K562 (cell line): ENCODE measurements around the gene CRKL. TPM values are rescaled to one million over a fixed set of nuclear protein-coding genes. Genes with fewer than 3 reads are reported as not detected.

ENCODE experiments used
- ARID1B ChIP-seq: fragments of 450-650 bp; IDR thresholded peaks from 2 replicates; pipeline ENCODE4 v1.6.1; 2016; ENCODE audit warnings: antibody characterized with exemption, mild to moderate bottlenecking, inconsistent platforms
- BRD4 ChIP-seq: fragments of 200-600 bp; sonication (generic); IDR thresholded peaks from 2 replicates; pipeline ENCODE4 v1.6.1; 2017; ENCODE audit warnings: inconsistent platforms
- CBX2 ChIP-seq: fragments of 200-600 bp; sonication (generic); IDR thresholded peaks from one replicate; pipeline ENCODE4 v1.6.1; 2012; ENCODE audit warnings: mild to moderate bottlenecking, low read length, inconsistent platforms; ENCODE audit not compliant: insufficient read depth, poor library complexity, severe bottlenecking
- CHD2 ChIP-seq: IDR thresholded peaks from 2 replicates; pipeline ENCODE4 v1.6.1; 2011; ENCODE audit warnings: low read depth, low read length
- COPS2 ChIP-seq: fragments of 450-650 bp; conservative IDR thresholded peaks from 2 replicates; pipeline ENCODE4 v1.6.1; 2016; ENCODE audit warnings: mild to moderate bottlenecking, moderate library complexity
- ESRRA ChIP-seq: fragments of 450-650 bp; IDR thresholded peaks from 2 replicates; pipeline ENCODE4 v1.6.1; 2014; ENCODE audit warnings: low read depth, mild to moderate bottlenecking, moderate library complexity, borderline replicate concordance
- GATA2 ChIP-seq: sonication (generic); formaldehyde crosslinking; IDR thresholded peaks from 2 replicates; pipeline ENCODE4 v1.4.0; 2020; ENCODE audit warnings: mild to moderate bottlenecking, missing genetic modification reagents
- HNRNPLL ChIP-seq: fragments of 200-400 bp; formaldehyde crosslinking; IDR thresholded peaks from 2 replicates; pipeline ENCODE4 v1.6.1; 2017; ENCODE audit warnings: low read length, low read depth, mild to moderate bottlenecking; ENCODE audit not compliant: poor library complexity, severe bottlenecking
- MTA3 ChIP-seq: fragments of 450-650 bp; formaldehyde crosslinking; IDR thresholded peaks from 2 replicates; pipeline ENCODE4 v1.6.1; 2017; ENCODE audit warnings: mild to moderate bottlenecking, borderline replicate concordance
- NR2C2 ChIP-seq, 2 experiments: fragments of 200-800 bp in 1 of 2; sonication (Bioruptor generic) in 1 of 2; sonication (generic) in 1 of 2; formaldehyde crosslinking in 1 of 2; IDR thresholded peaks; 2 replicates each; pipeline versions ENCODE4 v1.6.1 to v1.8.0; 2016 to 2022; ENCODE audit warnings: mild to moderate bottlenecking in 1 of 2, missing compliant biosample characterization in 1 of 2, missing genetic modification characterization in 1 of 2, missing genetic modification reagents in 1 of 2
- RBM14 ChIP-seq: fragments of 200-400 bp; formaldehyde crosslinking; IDR thresholded peaks from 2 replicates; pipeline ENCODE4 v1.6.1; 2018; ENCODE audit warnings: low read depth, mild to moderate bottlenecking, low read length, moderate library complexity, borderline replicate concordance; ENCODE audit not compliant: insufficient read depth
- RFX5 ChIP-seq: IDR thresholded peaks from 2 replicates; pipeline ENCODE4 v1.6.1; 2011; ENCODE audit warnings: low read depth, mild to moderate bottlenecking, improper control_type of control experiment, low read length
- SAP30 ChIP-seq: fragments of 200-600 bp; sonication (generic); IDR thresholded peaks from 2 replicates; pipeline ENCODE4 v1.6.1; 2012; ENCODE audit warnings: borderline replicate concordance, low read depth, mild to moderate bottlenecking, moderate library complexity, low read length, control low read depth, inconsistent platforms; ENCODE audit not compliant: insufficient read depth, poor library complexity, severe bottlenecking
- U2AF2 ChIP-seq: fragments of 200-400 bp; formaldehyde crosslinking; optimal IDR thresholded peaks from 2 replicates; pipeline ENCODE3; 2017; ENCODE audit warnings: low read depth, mild to moderate bottlenecking, low read length
- ZNF121 ChIP-seq: sonication (generic); formaldehyde crosslinking; conservative IDR thresholded peaks from 2 replicates; pipeline ENCODE4 v1.8.0; 2022; ENCODE audit warnings: missing genetic modification reagents
- ZNF124 ChIP-seq: sonication (generic); formaldehyde crosslinking; IDR thresholded peaks from 2 replicates; pipeline ENCODE4 v1.8.1; 2022; ENCODE audit warnings: missing genetic modification reagents
- ZNF143 ChIP-seq: sonication (generic); formaldehyde crosslinking; IDR thresholded peaks from 2 replicates; pipeline ENCODE4 v1.9.0; 2022; ENCODE audit warnings: mild to moderate bottlenecking, missing genetic modification reagents
- ZNF584 ChIP-seq: fragments of 200-800 bp; sonication (Bioruptor generic); IDR thresholded peaks from 2 replicates; pipeline ENCODE4 v1.6.1; 2016; ENCODE audit warnings: low read depth, mild to moderate bottlenecking, missing genetic modification characterization, missing compliant biosample characterization
- polyA plus RNA-seq, 8 experiments: library from polyadenylated mRNA; depleted of rRNA in 4 of 8; stranded (reverse) in 5 of 8; unstranded in 3 of 8; fragments of >200 nt; fragmentation: Nextera tagmentation in 2 of 8; fragmentation: Illumina TruSeq in 1 of 8; extraction: Ambion mirVana in 2 of 8; extraction: Trizol in 1 of 8; gene quantifications; 2 replicates each; pipeline versions ENCODE4 v1.2.1 to v1.2.3, GENCODE V29; 2011 to 2014; ENCODE audit warnings: inconsistent platforms in 1 of 8, missing spikeins in 1 of 8
- total RNA-seq, 7 experiments: library from RNA; depleted of rRNA in 6 of 7; stranded (reverse); fragments of >200 nt in 6 of 7; fragmentation: Illumina TruSeq in 2 of 7; extraction: Trizol in 2 of 7; gene quantifications; 2 replicates each; pipeline versions ENCODE4 v1.2.1 to v1.2.3, GENCODE V29; 2011 to 2021; ENCODE audit warnings: low replicate concordance in 1 of 7
- TF ChIP-seq, protein P1 (sequence below): fragments of 450-650 bp; formaldehyde crosslinking; IDR thresholded peaks from 2 replicates; pipeline ENCODE4 v1.4.0; 2020; ENCODE audit warnings: mild to moderate bottlenecking, mixed read lengths
- TF ChIP-seq, protein P2 (sequence below): fragments of 200-800 bp; sonication (Bioruptor generic); IDR thresholded peaks from 2 replicates; pipeline ENCODE4 v1.6.1; 2016; ENCODE audit warnings: missing genetic modification characterization, missing compliant biosample characterization

Gene CRKL
- total and polyA plus RNA-seq, 9 of the 15 experiments (the other 6 are each of a cell fraction or from before 2014, with no cell fraction given) = 100 to 263 (median 124) TPM

DNA sequence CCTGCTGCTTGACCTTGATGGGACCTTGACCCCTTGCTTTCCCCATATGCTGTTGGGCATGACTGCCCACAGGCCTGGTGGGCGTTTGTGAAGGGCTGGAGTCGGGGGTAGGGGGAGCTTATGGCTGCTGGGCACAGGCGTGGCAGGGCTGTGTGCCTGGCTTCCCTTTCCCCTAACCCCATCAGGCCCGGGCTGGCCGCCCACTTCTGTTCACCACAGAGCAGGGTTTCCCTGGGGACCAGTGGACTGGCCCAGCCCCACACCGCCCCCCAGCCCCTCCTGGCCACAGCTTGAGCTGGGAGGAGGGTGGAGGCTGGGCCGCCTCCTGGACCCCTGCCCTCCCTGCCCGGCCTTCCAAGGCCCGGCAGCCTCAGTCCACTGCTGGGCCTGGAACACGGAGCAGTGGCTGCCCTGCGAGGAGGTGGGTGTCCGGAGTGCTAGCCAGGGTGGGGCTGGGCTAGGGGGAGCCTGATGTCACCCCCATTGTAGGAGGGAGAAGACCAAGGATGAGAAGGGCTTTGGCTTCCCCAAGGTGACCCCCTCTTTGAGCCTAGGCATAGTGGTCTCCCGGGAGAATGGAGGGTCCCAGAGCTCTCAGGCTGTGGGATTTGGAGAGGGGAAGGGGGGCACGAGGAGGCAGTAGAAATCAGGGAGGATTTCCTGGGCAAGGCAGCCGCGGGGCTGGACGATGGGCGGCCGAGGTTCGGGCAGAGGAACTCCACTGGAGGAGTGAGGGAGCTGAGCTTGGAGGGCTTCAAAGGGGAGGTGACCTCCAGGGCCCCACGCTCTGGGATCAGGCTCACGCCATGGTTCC lies 49.9 kb downstream of the CRKL start, which contains the start of gene AIFM3 (continued):
- TF ChIP-seq, protein P1, sequence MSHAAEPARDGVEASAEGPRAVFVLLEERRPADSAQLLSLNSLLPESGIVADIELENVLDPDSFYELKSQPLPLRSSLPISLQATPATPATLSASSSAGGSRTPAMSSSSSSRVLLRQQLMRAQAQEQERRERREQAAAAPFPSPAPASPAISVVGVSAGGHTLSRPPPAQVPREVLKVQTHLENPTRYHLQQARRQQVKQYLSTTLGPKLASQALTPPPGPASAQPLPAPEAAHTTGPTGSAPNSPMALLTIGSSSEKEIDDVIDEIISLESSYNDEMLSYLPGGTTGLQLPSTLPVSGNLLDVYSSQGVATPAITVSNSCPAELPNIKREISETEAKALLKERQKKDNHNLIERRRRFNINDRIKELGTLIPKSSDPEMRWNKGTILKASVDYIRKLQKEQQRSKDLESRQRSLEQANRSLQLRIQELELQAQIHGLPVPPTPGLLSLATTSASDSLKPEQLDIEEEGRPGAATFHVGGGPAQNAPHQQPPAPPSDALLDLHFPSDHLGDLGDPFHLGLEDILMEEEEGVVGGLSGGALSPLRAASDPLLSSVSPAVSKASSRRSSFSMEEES (CRISPR knock-in tag) = no peak
- TF ChIP-seq, protein P2, sequence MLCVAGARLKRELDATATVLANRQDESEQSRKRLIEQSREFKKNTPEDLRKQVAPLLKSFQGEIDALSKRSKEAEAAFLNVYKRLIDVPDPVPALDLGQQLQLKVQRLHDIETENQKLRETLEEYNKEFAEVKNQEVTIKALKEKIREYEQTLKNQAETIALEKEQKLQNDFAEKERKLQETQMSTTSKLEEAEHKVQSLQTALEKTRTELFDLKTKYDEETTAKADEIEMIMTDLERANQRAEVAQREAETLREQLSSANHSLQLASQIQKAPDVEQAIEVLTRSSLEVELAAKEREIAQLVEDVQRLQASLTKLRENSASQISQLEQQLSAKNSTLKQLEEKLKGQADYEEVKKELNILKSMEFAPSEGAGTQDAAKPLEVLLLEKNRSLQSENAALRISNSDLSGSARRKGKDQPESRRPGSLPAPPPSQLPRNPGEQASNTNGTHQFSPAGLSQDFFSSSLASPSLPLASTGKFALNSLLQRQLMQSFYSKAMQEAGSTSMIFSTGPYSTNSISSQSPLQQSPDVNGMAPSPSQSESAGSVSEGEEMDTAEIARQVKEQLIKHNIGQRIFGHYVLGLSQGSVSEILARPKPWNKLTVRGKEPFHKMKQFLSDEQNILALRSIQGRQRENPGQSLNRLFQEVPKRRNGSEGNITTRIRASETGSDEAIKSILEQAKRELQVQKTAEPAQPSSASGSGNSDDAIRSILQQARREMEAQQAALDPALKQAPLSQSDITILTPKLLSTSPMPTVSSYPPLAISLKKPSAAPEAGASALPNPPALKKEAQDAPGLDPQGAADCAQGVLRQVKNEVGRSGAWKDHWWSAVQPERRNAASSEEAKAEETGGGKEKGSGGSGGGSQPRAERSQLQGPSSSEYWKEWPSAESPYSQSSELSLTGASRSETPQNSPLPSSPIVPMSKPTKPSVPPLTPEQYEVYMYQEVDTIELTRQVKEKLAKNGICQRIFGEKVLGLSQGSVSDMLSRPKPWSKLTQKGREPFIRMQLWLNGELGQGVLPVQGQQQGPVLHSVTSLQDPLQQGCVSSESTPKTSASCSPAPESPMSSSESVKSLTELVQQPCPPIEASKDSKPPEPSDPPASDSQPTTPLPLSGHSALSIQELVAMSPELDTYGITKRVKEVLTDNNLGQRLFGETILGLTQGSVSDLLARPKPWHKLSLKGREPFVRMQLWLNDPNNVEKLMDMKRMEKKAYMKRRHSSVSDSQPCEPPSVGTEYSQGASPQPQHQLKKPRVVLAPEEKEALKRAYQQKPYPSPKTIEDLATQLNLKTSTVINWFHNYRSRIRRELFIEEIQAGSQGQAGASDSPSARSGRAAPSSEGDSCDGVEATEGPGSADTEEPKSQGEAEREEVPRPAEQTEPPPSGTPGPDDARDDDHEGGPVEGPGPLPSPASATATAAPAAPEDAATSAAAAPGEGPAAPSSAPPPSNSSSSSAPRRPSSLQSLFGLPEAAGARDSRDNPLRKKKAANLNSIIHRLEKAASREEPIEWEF = no peak
- no peak for TF ChIP-seq COPS2
- 0 out of 2 replicates have a peak, but pooled peaks have one; percentile 58 for TF ChIP-seq ZNF124
- no peak for TF ChIP-seq SAP30
- no peak for TF ChIP-seq MTA3
- no peak for TF ChIP-seq ARID1B
- TF ChIP-seq HNRNPLL = peak; percentile 22
- no peak for TF ChIP-seq U2AF2
- 0 out of 2 replicates have a peak, but pooled peaks have one; percentile 60 for TF ChIP-seq RBM14
- no peak for TF ChIP-seq BRD4
- TF ChIP-seq CHD2 = no peak
- peak; percentile 12; the same call in 1 of the 2 replicates for TF ChIP-seq ESRRA
- TF ChIP-seq ZNF584 = no peak
- TF ChIP-seq GATA2 (CRISPR knock-in tag) = no peak
- no peak for TF ChIP-seq NR2C2 (CRISPR knock-in tag; IDR thresholded peaks at IDR 0.05)
- no peak for TF ChIP-seq NR2C2 (tag; IDR thresholded peaks at IDR 0.05)
- TF ChIP-seq ZNF143 (CRISPR knock-in tag) = no peak
- TF ChIP-seq ZNF121 (CRISPR knock-in tag) = no peak
- TF ChIP-seq CBX2 = no peak
- TF ChIP-seq RFX5 = no peak
